Raji (cell line): ENCODE results near the gene SRPK1.

Source experiments
- POLR2A ChIP-seq: IDR thresholded peaks from 2 replicates; pipeline ENCODE4 v1.6.1; 2011; ENCODE audit warnings: low read depth, low read length, control low read depth; ENCODE audit not compliant: insufficient read depth

The SRPK1 gene

GRCh38 chr6:35936681-35937359, 15.9 kb upstream of the SRPK1 start:
- no peak for TF ChIP-seq POLR2A

GRCh38 chr6:35935469-35935868, 14.6 kb upstream of the SRPK1 start:
- no peak for TF ChIP-seq POLR2A

- no peak for TF ChIP-seq POLR2A
These were observed 12.9 kb upstream of the SRPK1 start for GRCh38 chr6:35933844-35934243.

- no peak for TF ChIP-seq POLR2A
These were observed 10.2 kb upstream of the SRPK1 start for GRCh38 chr6:35931120-35931561.

GRCh38 chr6:35929601-35930000, 8.7 kb upstream of the SRPK1 start:
- no peak for TF ChIP-seq POLR2A

- no peak for TF ChIP-seq POLR2A
These were observed 5.8 kb upstream of the SRPK1 start for GRCh38 chr6:35926509-35927215.

- no peak for TF ChIP-seq POLR2A
These were observed 5.1 kb upstream of the SRPK1 start for GRCh38 chr6:35925961-35926360.

- no peak for TF ChIP-seq POLR2A
These were observed 3.2 kb upstream of the SRPK1 start for GRCh38 chr6:35924146-35924545.

- no peak for TF ChIP-seq POLR2A
These were observed 1.2 kb upstream of the SRPK1 start for GRCh38 chr6:35922139-35922554.

- TF ChIP-seq POLR2A, result 0 out of 2 replicates have a peak, but pooled peaks have one; percentile 12
These were observed 809 bp downstream of the SRPK1 start for GRCh38 chr6:35919827-35920751.

- TF ChIP-seq POLR2A, result no peak
These were observed 1.6 kb downstream of the SRPK1 start for GRCh38 chr6:35919085-35919826.

- no peak for TF ChIP-seq POLR2A
These were observed 4.8 kb downstream of the SRPK1 start for GRCh38 chr6:35916056-35916455.

GRCh38 chr6:35914536-35914935, 6.4 kb downstream of the SRPK1 start:
- no peak for TF ChIP-seq POLR2A

- TF ChIP-seq POLR2A, result no peak
These were observed 8.8 kb downstream of the SRPK1 start for GRCh38 chr6:35911871-35912653.
